HCT116 (cell line): Measurements from ENCODE around the gene ACTG1. TPM values are rescaled to one million over a fixed set of nuclear protein-coding genes. Genes with fewer than 3 reads are reported as not detected.

Experiments used
- ATAC-seq: fragments of 200-7000 bp; cut with Tn5 transposase; 2 replicates; pipeline ENCODE4 v1.9.1; 2020; ENCODE audit warnings: mild to moderate bottlenecking, moderate library complexity
- BruUV-seq: library from RNA; stranded (reverse); fragments of 400-500 nt; replicated peaks from 2 replicates; lab custom pipeline; 2021; lab: Mats Ljungman, UMichigan
- CTCF ChIA-PET: fragments of 300-600 bp; sonication (Branson Sonifier 250); formaldehyde crosslinking; loops from one replicate; lab custom pipeline; 2021; ENCODE audit warnings: antibody characterized with exemption; lab: Charles Lee
- POLR2A ChIA-PET: fragments of 300-600, 350-600 bp; sonication (Branson Sonifier 250); formaldehyde crosslinking; loops from one replicate; lab custom pipeline; 2021; ENCODE audit warnings: antibody characterized with exemption; lab: Charles Lee
- RAD21 ChIA-PET, 2 experiments: fragments of 300-600 bp; sonication (Branson Sonifier 250); formaldehyde crosslinking; loops; one replicate each; lab custom pipeline; 2023; ENCODE audit warnings: low total read pairs in 2 of 2; ENCODE audit not compliant: uncharacterized antibody in 2 of 2, unreplicated experiment in 2 of 2, low non-redundant PET in 1 of 2; lab: Charles Lee
- DNase-seq: peaks from one replicate; pipeline ENCODE4 v3.0.0-alpha.2; 2010; ENCODE audit warnings: low read depth, low spot score
- H2AFZ ChIP-seq: fragments of 200-600 bp; shearing (Covaris generic), sonication (generic); 2 replicates; pipeline ENCODE4 v1.6.1; 2017; ENCODE audit warnings: low read depth, mixed run types, mixed read lengths, antibody characterized with exemption, low read length; ENCODE audit not compliant: poor library complexity, severe bottlenecking
- H3K27ac ChIP-seq: 2 replicates; pipeline ENCODE4 v1.5.1; 2012; ENCODE audit warnings: low read depth, low read length
- H3K27me3 ChIP-seq: fragments of 200-600 bp; sonication (generic); 2 replicates; pipeline ENCODE4 v1.6.1; 2016; ENCODE audit warnings: mixed run types, low read length, mixed read lengths; ENCODE audit not compliant: insufficient read depth
- H3K36me3 ChIP-seq, 2 experiments: fragments of 200-500 bp in 1 of 2; fragments of 200-600 bp in 1 of 2; sonication (Bioruptor generic) in 1 of 2; sonication (generic) in 1 of 2; 2 replicates each; pipeline versions ENCODE4 v1.5.1 to v1.6.1; 2014 to 2016; ENCODE audit warnings: low read length in 2 of 2, inconsistent platforms in 1 of 2, mixed read lengths in 1 of 2, mixed run types in 1 of 2; ENCODE audit not compliant: insufficient read depth in 2 of 2, control insufficient read depth in 1 of 2
- H3K4me1 ChIP-seq, 2 experiments: fragments of 200-600 bp in 1 of 2; sonication (generic) in 1 of 2; 2 replicates each; pipeline versions ENCODE4 v1.5.1 to v1.6.1; 2012 to 2017; ENCODE audit warnings: low read length in 2 of 2, inconsistent platforms in 1 of 2, mild to moderate bottlenecking in 1 of 2, mixed read lengths in 1 of 2, mixed run types in 1 of 2, moderate library complexity in 1 of 2; ENCODE audit not compliant: insufficient read depth in 2 of 2, control insufficient read depth in 1 of 2
- H3K4me2 ChIP-seq: fragments of 200-600 bp; sonication (generic); 2 replicates; pipeline ENCODE4 v1.6.1; 2017; ENCODE audit warnings: mixed run types, low read length, mixed read lengths
- H3K4me3 ChIP-seq, 2 experiments: fragments of 200-600 bp in 1 of 2; sonication (generic) in 1 of 2; replicated peaks in 1 of 2; 2 replicates each; pipeline ENCODE4 v1.5.1; 2011 to 2016; ENCODE audit warnings: low read length in 2 of 2, control low read depth in 1 of 2, low read depth in 1 of 2, mild to moderate bottlenecking in 1 of 2, mixed read lengths in 1 of 2, mixed run types in 1 of 2
- H3K79me2 ChIP-seq: fragments of 200-600 bp; sonication (generic); 2 replicates; pipeline ENCODE4 v1.6.1; 2017; ENCODE audit warnings: mild to moderate bottlenecking, mixed run types, low read length, moderate library complexity, mixed read lengths; ENCODE audit not compliant: insufficient read depth
- H3K9ac ChIP-seq: fragments of 200-600 bp; sonication (generic); 2 replicates; pipeline ENCODE4 v1.6.1; 2016; ENCODE audit warnings: low read length, mixed read lengths
- H3K9me2 ChIP-seq: fragments of 200-600 bp; sonication (generic), shearing (Covaris generic); 2 replicates; pipeline ENCODE4 v1.6.1; 2017; ENCODE audit warnings: mixed run types, mild to moderate bottlenecking, moderate library complexity; ENCODE audit not compliant: insufficient read depth
- H3K9me3 ChIP-seq, 2 experiments: fragments of 200-500 bp in 1 of 2; fragments of 200-600 bp in 1 of 2; sonication (Bioruptor generic) in 1 of 2; sonication (generic) in 1 of 2; 2 replicates each; pipeline ENCODE4 v1.6.1; 2014 to 2017; ENCODE audit warnings: low read length in 2 of 2, mixed read lengths in 2 of 2, inconsistent platforms in 1 of 2, low read depth in 1 of 2, mild to moderate bottlenecking in 1 of 2, mixed run types in 1 of 2, moderate library complexity in 1 of 2; ENCODE audit not compliant: control insufficient read depth in 1 of 2, insufficient read depth in 1 of 2
- H4K20me1 ChIP-seq: fragments of 200-600 bp; sonication (generic), shearing (Covaris generic); 2 replicates; pipeline ENCODE4 v1.6.1; 2017; ENCODE audit warnings: mixed run types, mild to moderate bottlenecking, moderate library complexity; ENCODE audit not compliant: insufficient read depth
- CBX3 ChIP-seq: IDR thresholded peaks from 2 replicates; pipeline ENCODE4 v1.6.1; 2012; ENCODE audit warnings: low read depth
- CEBPB ChIP-seq: IDR thresholded peaks from 2 replicates; pipeline ENCODE4 v1.6.1; 2012; ENCODE audit warnings: low read depth
- ELF1 ChIP-seq: IDR thresholded peaks from 2 replicates; pipeline ENCODE4 v1.6.1; 2012; ENCODE audit warnings: low read depth, borderline replicate concordance
- EZH2 ChIP-seq: fragments of 200-600 bp; sonication (generic); IDR thresholded peaks from 2 replicates; pipeline ENCODE4 v1.6.1; 2017; ENCODE audit warnings: antibody characterized with exemption, mixed run types
- FOSL1 ChIP-seq: IDR thresholded peaks from 2 replicates; pipeline ENCODE4 v1.6.1; 2012; ENCODE audit warnings: low read depth
- POLR2AphosphoS5 ChIP-seq: IDR thresholded peaks from 2 replicates; pipeline ENCODE4 v1.6.1; 2011; ENCODE audit warnings: mild to moderate bottlenecking, low read depth, low read length, moderate library complexity
- REST ChIP-seq: IDR thresholded peaks from 2 replicates; pipeline ENCODE4 v1.6.1; 2012; ENCODE audit warnings: low read depth
- SIN3A ChIP-seq: IDR thresholded peaks from 2 replicates; pipeline ENCODE4 v1.6.1; 2012; ENCODE audit warnings: low read depth
- SP1 ChIP-seq: IDR thresholded peaks from 2 replicates; pipeline ENCODE4 v1.6.1; 2012; ENCODE audit warnings: low read depth
- SRF ChIP-seq: IDR thresholded peaks from 2 replicates; pipeline ENCODE4 v1.6.1; 2012; ENCODE audit warnings: low read depth
- TCF7L2 ChIP-seq: IDR thresholded peaks from 2 replicates; pipeline ENCODE4 v1.7.0; 2011; ENCODE audit warnings: borderline replicate concordance, inconsistent platforms; ENCODE audit not compliant: insufficient read depth, insufficient read length; ENCODE audit errors: extremely low read depth
- YY1 ChIP-seq: IDR thresholded peaks from 2 replicates; pipeline ENCODE4 v1.6.1; 2011; ENCODE audit warnings: low read length, low read depth, moderate library complexity, mild to moderate bottlenecking; ENCODE audit not compliant: insufficient replicate concordance; ENCODE audit errors: extremely low read depth
- ZBTB33 ChIP-seq: IDR thresholded peaks from 2 replicates; pipeline ENCODE4 v1.6.1; 2011; ENCODE audit warnings: mild to moderate bottlenecking, low read length, moderate library complexity; ENCODE audit not compliant: insufficient replicate concordance; ENCODE audit errors: extremely low read depth
- ZFX ChIP-seq: fragments of 450-650 bp; IDR thresholded peaks from 2 replicates; pipeline ENCODE4 v1.6.1; 2017
- intact Hi-C: fragments of 100-400 bp; cut with micrococcal nuclease; formaldehyde crosslinking; loops from 2 replicates; pipeline ENCODE4 v1.10.0; 2022
- total RNA-seq: library from RNA; stranded (reverse); gene quantifications from one replicate; pipeline ENCODE4 v1.2.1, GENCODE V29; 2021; ENCODE audit not compliant: unreplicated experiment
- TF ChIP-seq, protein P1 (sequence below), 3 experiments: fragments of 200-600 bp in 1 of 3; sonication (generic) in 1 of 3; IDR thresholded peaks in 2 of 3; conservative IDR thresholded peaks in 1 of 3; 2 replicates each; pipeline ENCODE4 v1.5.1; 2012 to 2017; ENCODE audit warnings: low read depth in 2 of 3, low read length in 2 of 3, antibody characterized with exemption in 1 of 3, borderline replicate concordance in 1 of 3, control low read depth in 1 of 3, mild to moderate bottlenecking in 1 of 3, mixed read lengths in 1 of 3, mixed run types in 1 of 3, moderate library complexity in 1 of 3; ENCODE audit not compliant: insufficient read depth in 1 of 3

ACTG1 gene
- total RNA-seq, 1 experiment from 2014 or later, result 6,223 TPM

DNA sequence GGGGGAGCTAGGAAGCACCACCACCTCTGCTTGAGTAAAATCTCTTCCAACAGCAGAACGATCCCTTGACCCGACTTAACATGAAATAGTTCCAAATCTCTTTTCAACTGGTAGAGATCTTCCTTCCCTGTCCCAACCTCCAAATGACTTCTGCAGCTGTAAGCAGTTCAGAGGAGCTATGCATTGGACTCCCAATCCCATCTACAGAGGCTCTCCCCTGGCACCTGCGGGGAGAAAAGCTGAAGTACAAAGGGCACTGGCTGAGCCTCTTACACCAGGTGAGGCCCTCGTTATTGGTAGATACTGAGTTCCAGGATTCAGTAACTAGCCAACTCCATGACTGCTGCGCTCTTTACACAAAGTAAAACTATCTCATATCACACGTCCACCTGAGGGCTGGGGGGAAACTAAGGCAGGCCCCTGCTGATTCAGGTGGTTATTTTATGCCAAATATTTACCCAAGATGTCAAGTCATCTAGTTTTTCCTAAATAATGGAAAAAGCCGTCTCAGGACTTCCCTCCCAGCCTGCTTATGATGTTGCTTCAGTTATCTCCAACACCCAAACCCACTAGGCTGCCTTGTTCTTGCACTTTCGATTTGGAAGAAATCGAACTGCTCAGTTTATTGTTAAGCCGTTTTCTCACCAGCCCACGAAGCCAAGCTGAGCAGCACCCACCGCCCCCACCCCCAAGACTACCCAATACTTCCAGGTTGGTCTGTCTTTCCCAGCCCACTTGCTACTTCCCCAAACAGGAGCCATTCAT lies 3.2 kb downstream of the ACTG1 start:
- TF ChIP-seq ZBTB33 (no peak), POLR2AphosphoS5 (peak; percentile 84), TCF7L2 (no peak), YY1 (peak; percentile 16), REST (no peak), ZFX (no peak), SIN3A (no peak), SRF (no peak), FOSL1 (no peak), CEBPB (no peak), CBX3 (no peak), SP1 (no peak), EZH2 (no peak), ELF1 (no peak)
- TF ChIP-seq, protein P1, sequence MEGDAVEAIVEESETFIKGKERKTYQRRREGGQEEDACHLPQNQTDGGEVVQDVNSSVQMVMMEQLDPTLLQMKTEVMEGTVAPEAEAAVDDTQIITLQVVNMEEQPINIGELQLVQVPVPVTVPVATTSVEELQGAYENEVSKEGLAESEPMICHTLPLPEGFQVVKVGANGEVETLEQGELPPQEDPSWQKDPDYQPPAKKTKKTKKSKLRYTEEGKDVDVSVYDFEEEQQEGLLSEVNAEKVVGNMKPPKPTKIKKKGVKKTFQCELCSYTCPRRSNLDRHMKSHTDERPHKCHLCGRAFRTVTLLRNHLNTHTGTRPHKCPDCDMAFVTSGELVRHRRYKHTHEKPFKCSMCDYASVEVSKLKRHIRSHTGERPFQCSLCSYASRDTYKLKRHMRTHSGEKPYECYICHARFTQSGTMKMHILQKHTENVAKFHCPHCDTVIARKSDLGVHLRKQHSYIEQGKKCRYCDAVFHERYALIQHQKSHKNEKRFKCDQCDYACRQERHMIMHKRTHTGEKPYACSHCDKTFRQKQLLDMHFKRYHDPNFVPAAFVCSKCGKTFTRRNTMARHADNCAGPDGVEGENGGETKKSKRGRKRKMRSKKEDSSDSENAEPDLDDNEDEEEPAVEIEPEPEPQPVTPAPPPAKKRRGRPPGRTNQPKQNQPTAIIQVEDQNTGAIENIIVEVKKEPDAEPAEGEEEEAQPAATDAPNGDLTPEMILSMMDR (IDR thresholded peaks at IDR 0.05 in 2 of 3, conservative IDR thresholded peaks at IDR 0.05 in 1 of 3; ENCODE audit: borderline replicate concordance in 1 of 3, insufficient read depth in 1 of 3, low read depth in 2 of 3, low read length in 2 of 3), result no peak
- TF ChIP-seq, all 23 proteins: peak for 2
- ATAC-seq (peak; percentile 10), DNase-seq (no peak)
- CTCF ChIA-PET, result interaction anchor here (2.7 kb wide), 1 partner anchor 25 kb away, joined by 9 read pairs; no protein-coding TSS in a partner anchor
- Histone ChIP-seq H3K27ac (peak overlapping the region; percentile 15; the same call in 1 of the 2 replicates), H3K9ac (peak overlapping the region; percentile 90), H3K9me3 (no peaks in the 10 kb centered on the region), H3K36me3 (peaks cover 19 to 34% of the 10 kb centered on the region in 2 experiments), H3K4me1 (peaks cover 11 to 48% of the 10 kb centered on the region in 2 experiments; a peak in 3 of 4 replicates), H4K20me1 (peaks cover 35% of the 10 kb centered on the region; the same call in 1 of the 2 replicates), H3K27me3 (no peaks in the 10 kb centered on the region), H3K4me2 (peak overlapping the region; percentile 99), H3K79me2 (peaks cover 47% of the 10 kb centered on the region), H3K9me2 (no peaks in the 10 kb centered on the region), H3K4me3 (peak overlapping the region; percentile 85 to 96), H2AFZ (no peak overlapping the region)
- RAD21 ChIA-PET, result no interaction called here
- POLR2A ChIA-PET, result interaction anchor here (0.5 to 4.3 kb wide), 16 partner anchors 10 to 440 kb away, joined by 3 to 42 read pairs (median 6); partner anchors contain the start of genes BAHCC1 and FAAP100
- intact Hi-C loops, result no loop called here
- no TSS peak for BruUV-seq
